HG02798 (cell line): Measurements from ENCODE around the gene ANKRD13C.
"Not testable (repeated sequence)": the region's sequence is repeated elsewhere in the genome, so short reads cannot be mapped to it uniquely, and the experiment has no call there.

ENCODE experiments used
- ATAC-seq: cut with Tn5 transposase; IDR thresholded peaks from one replicate; pipeline ENCODE4 v1.9.1; 2021; ENCODE audit warnings: mild to moderate bottlenecking; ENCODE audit not compliant: unreplicated experiment, poor library complexity

ANKRD13C gene

GRCh38 chr1:70361727-70362398 is 7.3 kb upstream of the ANKRD13C start:
- no peak for ATAC-seq

- ATAC-seq: no peak
Measured at GRCh38 chr1:70360321-70360720, 5.8 kb upstream of the ANKRD13C start.

- ATAC-seq: peak; percentile 29
Measured at GRCh38 chr1:70358921-70359564, 4.5 kb upstream of the ANKRD13C start.

- ATAC-seq: no peak
Measured at GRCh38 chr1:70355920-70356319, 1.4 kb upstream of the ANKRD13C start.

- ATAC-seq: no peak
Measured at GRCh38 chr1:70355111-70355407, 537 bp upstream of the ANKRD13C start.

GRCh38 chr1:70353601-70354331 is 756 bp downstream of the ANKRD13C start:
- ATAC-seq: peak; percentile 29

GRCh38 chr1:70353044-70353443 is 1.5 kb downstream of the ANKRD13C start:
- ATAC-seq: no peak

- ATAC-seq: not testable (repeated sequence)
Measured at GRCh38 chr1:70349799-70350198, 4.7 kb downstream of the ANKRD13C start.

GRCh38 chr1:70348399-70349165 is 5.9 kb downstream of the ANKRD13C start:
- ATAC-seq: no peak

- ATAC-seq: not testable (repeated sequence)
Measured at GRCh38 chr1:70339644-70340043, 14.9 kb downstream of the ANKRD13C start.

- no peak for ATAC-seq
Measured at GRCh38 chr1:70336050-70336449, 18.5 kb downstream of the ANKRD13C start.

- ATAC-seq: no peak
Measured at GRCh38 chr1:70334436-70334835, 20.1 kb downstream of the ANKRD13C start.

GRCh38 chr1:70333245-70333644 is 21.3 kb downstream of the ANKRD13C start:
- ATAC-seq: no peak

GRCh38 chr1:70331962-70332361 is 22.6 kb downstream of the ANKRD13C start:
- no peak for ATAC-seq

GRCh38 chr1:70327306-70328076 is 27.0 kb downstream of the ANKRD13C start:
- ATAC-seq: no peak

GRCh38 chr1:70324683-70325082 is 29.8 kb downstream of the ANKRD13C start:
- no peak for ATAC-seq

- no peak for ATAC-seq
Measured at GRCh38 chr1:70319750-70320149, 34.8 kb downstream of the ANKRD13C start.

- ATAC-seq: no peak
Measured at GRCh38 chr1:70318191-70318590, 36.3 kb downstream of the ANKRD13C start.

- no peak for ATAC-seq
Measured at GRCh38 chr1:70317087-70317486, 37.4 kb downstream of the ANKRD13C start.

- ATAC-seq: no peak
Measured at GRCh38 chr1:70315782-70316181, 38.7 kb downstream of the ANKRD13C start.
